BLaER1 (cell line): ENCODE measurements around the gene CLCF1.
A peak's percentile ranks its signal among the peaks of the same experiment; 100 is the strongest.

Experiments
- H3K27ac ChIP-seq: shearing (Covaris generic); formaldehyde crosslinking; 2 replicates; pipeline ENCODE4 v1.8.1; 2022
- H3K27me3 ChIP-seq: shearing (Covaris generic); formaldehyde crosslinking; 2 replicates; pipeline ENCODE4 v1.8.1; 2022
- H3K36me3 ChIP-seq: shearing (Covaris generic); formaldehyde crosslinking; 2 replicates; pipeline ENCODE4 v1.8.1; 2022
- H3K4me1 ChIP-seq: shearing (Covaris generic); formaldehyde crosslinking; 2 replicates; pipeline ENCODE4 v1.8.1; 2022
- H3K4me2 ChIP-seq: shearing (Covaris generic); formaldehyde crosslinking; 2 replicates; pipeline ENCODE4 v1.8.1; 2022
- H3K4me3 ChIP-seq: shearing (Covaris generic); formaldehyde crosslinking; 2 replicates; pipeline ENCODE4 v1.8.1; 2022
- H3K9ac ChIP-seq: shearing (Covaris generic); formaldehyde crosslinking; 2 replicates; pipeline ENCODE4 v1.8.1; 2022
- H3K9me3 ChIP-seq: shearing (Covaris generic); formaldehyde crosslinking; 2 replicates; pipeline ENCODE4 v1.8.1; 2022
- H4K20me1 ChIP-seq: shearing (Covaris generic); formaldehyde crosslinking; 2 replicates; pipeline ENCODE4 v1.8.1; 2022
- Cebpa-rat ChIP-seq: shearing (Covaris generic); IDR thresholded peaks from 2 replicates; pipeline ENCODE4 v1.8.1; 2022

Gene CLCF1

GRCh38 chr11:67395555-67396258 lies 22.3 kb upstream of the CLCF1 start:
- TF ChIP-seq Cebpa-rat, result no peak
- peak overlapping the region; percentile 55 for H3K27ac ChIP-seq
- peak overlapping the region; percentile 39; the same call in 1 of the 2 replicates for H3K9ac ChIP-seq
- H3K36me3 ChIP-seq, result peaks cover 72% of the 10 kb centered on the region
- peaks cover 79% of the 10 kb centered on the region for H4K20me1 ChIP-seq
- H3K9me3 ChIP-seq, result no peaks in the 10 kb centered on the region
- peaks cover 73% of the 10 kb centered on the region for H3K4me1 ChIP-seq
- no peaks in the 10 kb centered on the region for H3K27me3 ChIP-seq
- no peak overlapping the region for H3K4me3 ChIP-seq
- peak overlapping the region; percentile 79 for H3K4me2 ChIP-seq

- H3K9ac ChIP-seq, result peak overlapping the region; percentile 15; the same call in 1 of the 2 replicates
- H3K9me3 ChIP-seq, result no peaks in the 10 kb centered on the region
- H3K27ac ChIP-seq, result no peak overlapping the region
- H3K4me3 ChIP-seq, result no peak overlapping the region
- no peak for TF ChIP-seq Cebpa-rat
- no peaks in the 10 kb centered on the region for H3K27me3 ChIP-seq
- peaks cover 62% of the 10 kb centered on the region for H4K20me1 ChIP-seq
- H3K4me2 ChIP-seq, result no peak overlapping the region
- peaks cover 73% of the 10 kb centered on the region for H3K4me1 ChIP-seq
- peaks cover 56% of the 10 kb centered on the region for H3K36me3 ChIP-seq
Measured at GRCh38 chr11:67393990-67394389, 20.6 kb upstream of the CLCF1 start.

GRCh38 chr11:67393437-67393836 lies 20.0 kb upstream of the CLCF1 start:
- Histone ChIP-seq H4K20me1 (peaks cover 56% of the 10 kb centered on the region), H3K4me3 (no peak overlapping the region), H3K9me3 (no peaks in the 10 kb centered on the region), H3K27ac (no peak overlapping the region), H3K4me2 (peak overlapping the region; percentile 26; the same call in 1 of the 2 replicates), H3K4me1 (peaks cover 70% of the 10 kb centered on the region), H3K9ac (no peak overlapping the region; the same call in 1 of the 2 replicates), H3K27me3 (no peaks in the 10 kb centered on the region), H3K36me3 (peaks cover 50% of the 10 kb centered on the region)
- no peak for TF ChIP-seq Cebpa-rat

- peak overlapping the region; percentile 96 for H3K4me2 ChIP-seq
- no peaks in the 10 kb centered on the region for H3K27me3 ChIP-seq
- H3K4me3 ChIP-seq, result peak overlapping the region; percentile 79
- peaks cover 58% of the 10 kb centered on the region for H3K4me1 ChIP-seq
- peak overlapping the region; percentile 87 for H3K9ac ChIP-seq
- H3K36me3 ChIP-seq, result peaks cover 38% of the 10 kb centered on the region
- H3K27ac ChIP-seq, result peak overlapping the region; percentile 90
- H3K9me3 ChIP-seq, result no peaks in the 10 kb centered on the region
- TF ChIP-seq Cebpa-rat, result no peak
- peaks cover 45% of the 10 kb centered on the region for H4K20me1 ChIP-seq
Measured at GRCh38 chr11:67392183-67392715, 18.9 kb upstream of the CLCF1 start.

GRCh38 chr11:67391304-67392182 lies 18.1 kb upstream of the CLCF1 start, which contains the start of gene RAD9A:
RAD9A (plus strand) TSS chr11:67391986; CDS start chr11:67392045, 59 bp downstream.
- Histone ChIP-seq H3K9me3 (no peaks in the 10 kb centered on the region), H3K4me2 (peak within 1 kb of the TSS; percentile 96), H3K27me3 (peaks cover 3% of the 10 kb centered on the region; the same call in 1 of the 2 replicates), H3K4me1 (peaks cover 51% of the 10 kb centered on the region), H3K9ac (peak within 1 kb of the TSS; percentile 87), H3K4me3 (peak within 1 kb of the TSS; percentile 79), H3K27ac (peak within 1 kb of the TSS; percentile 90), H3K36me3 (peaks cover 33% of the 10 kb centered on the region), H4K20me1 (peaks cover 37% of the 10 kb centered on the region)
- no peak for TF ChIP-seq Cebpa-rat

GRCh38 chr11:67390947-67391303 lies 17.5 kb upstream of the CLCF1 start:
- Histone ChIP-seq H3K27me3 (peaks cover 3% of the 10 kb centered on the region; the same call in 1 of the 2 replicates), H3K4me2 (peak overlapping the region; percentile 96), H3K4me1 (peaks cover 45% of the 10 kb centered on the region), H3K9me3 (no peaks in the 10 kb centered on the region), H3K36me3 (peaks cover 28% of the 10 kb centered on the region), H3K9ac (peak overlapping the region; percentile 87), H3K27ac (peak overlapping the region; percentile 90), H3K4me3 (peak overlapping the region; percentile 79), H4K20me1 (peaks cover 31% of the 10 kb centered on the region)
- no peak for TF ChIP-seq Cebpa-rat

- H3K27ac ChIP-seq, result no peak overlapping the region
- H3K36me3 ChIP-seq, result peaks cover 14% of the 10 kb centered on the region
- H4K20me1 ChIP-seq, result peaks cover 22% of the 10 kb centered on the region
- H3K9ac ChIP-seq, result no peak overlapping the region
- peak overlapping the region; percentile 96 for H3K4me2 ChIP-seq
- no peak for TF ChIP-seq Cebpa-rat
- peaks cover 6% of the 10 kb centered on the region; the same call in 1 of the 2 replicates for H3K27me3 ChIP-seq
- H3K4me3 ChIP-seq, result no peak overlapping the region
- peaks cover 37% of the 10 kb centered on the region for H3K4me1 ChIP-seq
- H3K9me3 ChIP-seq, result no peaks in the 10 kb centered on the region
Measured at GRCh38 chr11:67389477-67389876, 16.1 kb upstream of the CLCF1 start.

GRCh38 chr11:67387518-67387917 lies 14.1 kb upstream of the CLCF1 start:
- 0 out of 2 replicates have a peak overlapping the region, but pooled peaks have one; percentile 28 for H3K9ac ChIP-seq
- H3K27me3 ChIP-seq, result peaks cover 6% of the 10 kb centered on the region; the same call in 1 of the 2 replicates
- H4K20me1 ChIP-seq, result peaks cover 7% of the 10 kb centered on the region
- no peak overlapping the region for H3K4me2 ChIP-seq
- peaks cover 27% of the 10 kb centered on the region for H3K4me1 ChIP-seq
- no peaks in the 10 kb centered on the region for H3K9me3 ChIP-seq
- no peak for TF ChIP-seq Cebpa-rat
- H3K36me3 ChIP-seq, result no peaks in the 10 kb centered on the region
- H3K27ac ChIP-seq, result no peak overlapping the region
- H3K4me3 ChIP-seq, result no peak overlapping the region

GRCh38 chr11:67387069-67387468 lies 13.7 kb upstream of the CLCF1 start:
- peaks cover 28% of the 10 kb centered on the region for H3K4me1 ChIP-seq
- H3K36me3 ChIP-seq, result no peaks in the 10 kb centered on the region
- peak overlapping the region; percentile 28; the same call in 1 of the 2 replicates for H3K9ac ChIP-seq
- no peak for TF ChIP-seq Cebpa-rat
- no peak overlapping the region for H3K4me3 ChIP-seq
- H3K27me3 ChIP-seq, result peaks cover 6% of the 10 kb centered on the region; the same call in 1 of the 2 replicates
- H3K27ac ChIP-seq, result no peak overlapping the region
- H3K9me3 ChIP-seq, result no peaks in the 10 kb centered on the region
- H3K4me2 ChIP-seq, result no peak overlapping the region
- H4K20me1 ChIP-seq, result peaks cover 2% of the 10 kb centered on the region; the same call in 1 of the 2 replicates
